T47D (cell line): ENCODE measurements around the gene CNTNAP5.

Source experiments
- DNase-seq, 2 experiments: peaks; one replicate each; pipeline versions ENCODE4 v3.0.0 to v3.0.0-alpha.2; 2011 to 2012; ENCODE audit warnings: low read depth in 1 of 2, low spot score in 1 of 2
- JUND ChIP-seq: IDR thresholded peaks from 2 replicates; pipeline ENCODE4 v1.6.1; 2012; ENCODE audit warnings: low read depth
- in situ Hi-C: cut with HindIII; loops from 2 replicates; pipeline ENCODE4 v1.10.0; 2016; ENCODE audit warnings: low sequenced_read_pairs, low pct_unique_long_range_greater_than_20kb

Gene CNTNAP5

DNA sequence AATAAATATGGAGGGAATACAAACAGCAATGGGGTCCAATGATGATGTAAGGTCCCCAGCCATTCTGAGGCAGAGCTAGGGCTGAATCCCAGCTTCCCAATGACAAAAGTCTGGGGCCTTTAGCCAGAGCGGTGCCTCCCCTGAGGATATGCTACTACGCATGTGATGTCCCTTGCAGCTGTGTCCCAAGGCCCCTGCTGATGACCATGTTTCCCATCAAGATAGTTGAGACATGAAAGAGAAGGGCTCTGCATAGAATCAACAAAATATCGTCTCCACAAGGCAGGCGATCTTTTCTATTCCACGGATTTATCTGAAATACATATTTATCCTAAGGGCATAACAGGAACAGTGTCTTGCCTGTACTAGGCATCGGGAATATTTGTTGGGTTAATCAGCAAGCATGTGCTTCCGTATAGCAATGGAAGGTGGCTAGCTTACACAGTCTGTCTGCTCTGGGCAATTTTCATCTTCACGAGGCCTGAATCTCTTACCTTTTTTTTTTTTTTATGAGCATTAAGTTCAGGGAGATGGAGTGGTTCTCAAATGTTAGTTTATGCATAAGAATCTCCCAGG is 284.6 kb downstream of the CNTNAP5 start:
- no peak for TF ChIP-seq JUND
- no peak for DNase-seq
- in situ Hi-C loops, result no loop called here

DNA sequence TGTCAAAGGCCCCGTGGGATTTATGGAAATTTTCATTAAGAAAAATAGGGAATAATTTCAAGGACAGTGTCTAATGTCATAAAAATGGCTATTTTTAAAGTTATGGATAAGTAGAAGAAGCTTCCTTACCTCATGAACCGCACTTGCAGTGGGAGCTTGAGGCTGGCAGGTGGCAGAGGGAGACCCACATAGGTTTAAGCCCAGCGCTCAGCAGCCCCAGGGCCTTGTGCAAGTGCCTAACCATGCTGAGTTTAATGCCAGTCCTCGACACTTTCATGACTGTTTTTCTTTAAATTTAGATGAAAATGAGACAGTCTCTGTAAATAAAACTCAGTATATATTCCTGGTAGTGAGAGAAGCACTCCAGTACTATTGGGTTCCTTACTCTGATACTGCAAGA is 285.6 kb downstream of the CNTNAP5 start:
- in situ Hi-C loops, result no loop called here
- DNase-seq, result no peak
- TF ChIP-seq JUND, result no peak

DNA sequence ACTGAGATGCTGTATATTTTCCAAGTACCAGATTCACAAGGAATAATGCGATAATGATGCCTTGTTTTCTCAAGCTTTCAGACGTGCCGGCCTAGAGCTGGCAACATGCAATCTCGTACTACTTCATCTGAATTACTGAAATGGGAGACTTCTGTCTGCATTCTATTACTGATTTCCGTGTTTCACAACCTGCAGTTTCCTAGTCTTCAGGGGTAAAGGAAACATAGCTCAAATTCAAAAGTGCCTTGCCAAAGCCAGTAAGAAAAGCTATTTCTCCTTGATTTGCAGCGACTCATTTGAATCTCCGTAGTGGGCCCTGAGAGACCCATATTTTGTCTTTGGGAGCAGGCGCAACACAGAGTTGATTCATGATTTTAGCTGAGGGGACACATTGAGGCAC is 289.0 kb downstream of the CNTNAP5 start:
- DNase-seq, result no peak
- in situ Hi-C loops, result no loop called here
- no peak for TF ChIP-seq JUND

DNA sequence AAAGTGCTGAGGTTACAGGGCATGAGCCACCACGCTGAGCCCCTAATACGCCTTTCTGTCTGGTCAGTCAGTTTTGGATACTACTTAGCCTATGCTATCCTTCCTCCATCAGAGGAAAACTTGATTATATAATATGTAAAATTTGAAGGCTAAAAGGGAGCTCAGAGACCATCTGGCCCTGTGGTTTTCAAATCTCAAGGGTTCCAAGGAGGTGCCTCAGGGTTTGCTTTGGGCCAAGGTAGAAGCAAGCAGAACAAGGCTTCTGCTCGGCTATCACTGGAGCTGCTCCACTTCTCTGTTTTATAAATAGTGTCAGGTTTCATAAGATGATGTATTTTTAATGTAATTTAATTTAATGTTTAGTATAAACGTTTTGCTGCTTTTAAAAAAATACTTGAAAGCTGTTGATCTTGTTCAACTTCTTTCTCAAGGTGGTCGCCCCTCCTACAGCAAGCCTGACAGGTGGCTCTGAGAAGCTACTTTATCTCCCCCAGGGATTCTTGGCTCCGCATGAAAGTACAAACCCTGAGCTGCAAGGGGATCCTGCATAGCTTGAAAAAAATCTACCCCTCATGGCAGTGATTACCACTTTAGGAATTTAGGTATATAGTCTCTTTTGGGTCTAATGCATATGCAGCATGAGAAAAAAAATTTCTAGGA is 290.3 kb downstream of the CNTNAP5 start:
- no peak for TF ChIP-seq JUND
- in situ Hi-C loops, result no loop called here
- DNase-seq, result no peak

DNA sequence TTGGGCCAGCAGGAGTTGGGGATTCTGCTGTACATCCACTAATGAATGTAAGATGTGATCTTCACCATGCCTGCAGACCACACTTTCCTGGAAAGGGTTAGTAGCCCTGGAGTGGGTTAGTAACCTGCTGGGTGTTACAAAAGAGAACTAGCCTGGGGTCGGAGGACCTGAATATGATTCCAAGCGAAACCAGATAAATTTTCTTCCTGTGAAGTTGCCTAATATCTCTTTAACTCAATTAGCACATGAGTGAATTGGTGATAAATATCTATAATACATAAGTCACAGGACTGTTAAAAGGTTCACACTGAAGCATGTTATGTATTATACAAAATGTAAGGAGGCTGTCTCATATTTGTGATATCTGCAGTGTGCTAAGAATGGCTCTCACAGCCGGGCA is 291.0 kb downstream of the CNTNAP5 start:
- TF ChIP-seq JUND, result no peak
- no peak for DNase-seq
- in situ Hi-C loops, result no loop called here

DNA sequence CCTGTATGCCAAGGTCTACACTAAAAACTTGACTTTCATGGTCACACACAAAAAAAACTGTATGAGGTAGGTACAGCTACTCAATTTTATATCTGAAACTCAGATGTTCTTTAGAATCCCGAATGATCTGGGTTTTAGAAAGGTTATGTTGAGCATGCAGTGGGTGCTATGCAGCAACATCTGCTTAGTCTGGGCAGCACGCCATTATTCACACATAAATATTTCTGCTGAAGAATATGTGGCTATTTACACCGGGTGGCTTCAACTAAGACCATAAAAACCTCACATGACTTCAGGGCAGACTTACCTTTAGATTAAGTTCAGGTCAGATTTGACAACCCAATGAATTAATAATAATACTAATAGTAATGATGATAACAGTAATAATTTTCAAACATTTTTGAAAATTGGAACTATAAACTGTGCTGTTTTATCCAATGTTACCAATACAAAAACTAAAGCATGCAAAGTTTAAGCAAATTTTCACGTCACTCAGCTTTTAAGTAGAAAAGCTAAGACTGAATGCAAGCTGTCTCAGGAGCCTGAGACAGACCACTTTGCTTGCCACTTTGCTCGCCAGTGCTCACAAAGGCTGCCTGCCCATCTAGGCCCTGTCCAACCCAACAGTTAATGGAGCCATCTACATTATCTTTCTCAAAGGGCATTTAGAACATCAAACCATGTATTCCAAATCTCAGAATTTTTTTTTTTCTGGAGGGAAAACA is 292.0 kb downstream of the CNTNAP5 start:
- in situ Hi-C loops, result no loop called here
- TF ChIP-seq JUND, result no peak

DNA sequence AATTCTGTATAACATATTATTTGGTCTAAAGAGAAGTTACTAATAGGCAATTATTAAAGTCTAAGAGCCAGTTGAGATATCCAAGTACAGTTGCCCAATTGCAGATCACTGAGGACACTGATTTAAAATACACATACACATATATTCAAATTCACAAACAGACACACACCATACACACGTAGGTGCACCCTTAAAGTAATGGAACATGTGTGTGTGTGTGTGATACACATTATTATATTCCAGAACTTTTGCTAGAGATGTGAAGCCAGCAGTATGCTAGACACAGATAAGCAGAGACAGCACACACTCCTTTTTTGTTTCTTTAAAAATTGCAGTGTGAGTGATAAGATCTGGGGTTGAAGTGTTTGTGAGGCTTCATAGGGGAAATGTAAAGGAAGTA is 292.5 kb downstream of the CNTNAP5 start:
- in situ Hi-C loops, result no loop called here
- no peak for TF ChIP-seq JUND
- no peak for DNase-seq

More for the DNA sequence above, 292.0 kb downstream of the CNTNAP5 start:
- no peak for DNase-seq

DNA sequence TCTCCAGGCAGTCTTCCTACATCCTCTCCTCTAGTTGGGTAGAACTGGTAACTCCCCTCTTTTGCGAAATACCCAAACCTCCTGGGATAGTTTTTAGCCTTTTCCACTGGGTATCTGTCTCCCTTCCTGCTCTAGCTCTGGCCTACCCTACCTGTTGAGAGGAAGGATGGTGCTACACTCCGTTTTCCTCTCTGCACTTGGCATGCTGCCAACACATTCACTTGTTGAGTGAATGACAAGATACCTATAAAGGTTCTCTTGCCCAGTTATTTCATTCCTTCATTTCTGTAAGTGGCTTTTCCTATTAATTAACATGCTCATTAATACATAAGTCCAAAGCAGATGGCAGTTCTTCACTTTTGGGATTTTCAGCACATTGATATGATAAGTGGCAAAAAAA is 293.8 kb downstream of the CNTNAP5 start:
- in situ Hi-C loops, result no loop called here
- DNase-seq, result no peak
- no peak for TF ChIP-seq JUND

DNA sequence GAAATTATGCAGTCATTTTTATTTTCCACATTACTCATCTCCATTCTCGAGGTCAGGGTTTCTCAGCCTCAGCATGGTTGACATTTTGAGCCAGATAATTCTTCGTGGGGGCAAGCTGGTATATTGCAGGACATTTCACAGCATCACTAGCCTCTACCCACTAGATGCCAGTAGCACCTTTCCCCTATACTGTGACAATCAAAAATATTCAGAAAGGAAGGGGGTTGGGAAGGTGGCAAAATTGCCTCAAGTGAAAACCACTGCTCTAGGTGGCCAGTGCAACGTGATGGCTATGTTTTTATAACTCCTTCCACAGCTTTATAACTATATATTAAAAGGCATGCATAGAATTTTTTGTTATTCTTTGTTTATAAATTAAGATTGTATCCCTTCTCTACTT is 294.5 kb downstream of the CNTNAP5 start:
- in situ Hi-C loops, result no loop called here
- no peak for TF ChIP-seq JUND
- no peak for DNase-seq

DNA sequence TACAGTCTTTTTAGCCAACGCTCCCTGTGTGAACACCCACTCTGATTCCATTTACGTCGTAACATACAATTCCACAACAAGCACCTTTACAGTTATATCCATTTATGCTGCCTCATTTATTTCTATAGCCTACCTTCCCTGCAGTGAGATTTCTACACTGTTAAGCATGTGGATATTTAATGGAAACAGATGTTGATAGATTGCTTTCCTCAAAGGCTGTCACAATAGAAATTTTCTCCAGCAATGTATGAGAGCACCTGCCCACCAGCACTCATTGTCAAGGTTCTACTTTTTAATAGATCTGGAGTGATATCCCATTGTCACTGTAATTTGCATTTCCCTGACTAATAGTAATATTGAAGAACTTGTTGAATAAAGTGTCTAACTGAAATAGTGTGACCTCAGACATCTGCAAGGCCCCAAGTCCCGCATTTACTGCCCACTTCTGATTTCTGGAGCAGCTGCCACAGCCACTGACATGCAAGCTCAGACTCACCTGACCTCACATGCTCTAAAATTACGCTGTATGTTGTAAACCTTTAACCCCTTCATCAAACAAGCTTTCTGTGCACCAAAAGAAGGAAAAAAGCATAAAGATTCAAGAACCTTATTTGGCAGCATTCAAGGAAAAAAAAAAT is 295.1 kb downstream of the CNTNAP5 start:
- no peak for TF ChIP-seq JUND
- in situ Hi-C loops, result no loop called here
- no peak for DNase-seq

DNA sequence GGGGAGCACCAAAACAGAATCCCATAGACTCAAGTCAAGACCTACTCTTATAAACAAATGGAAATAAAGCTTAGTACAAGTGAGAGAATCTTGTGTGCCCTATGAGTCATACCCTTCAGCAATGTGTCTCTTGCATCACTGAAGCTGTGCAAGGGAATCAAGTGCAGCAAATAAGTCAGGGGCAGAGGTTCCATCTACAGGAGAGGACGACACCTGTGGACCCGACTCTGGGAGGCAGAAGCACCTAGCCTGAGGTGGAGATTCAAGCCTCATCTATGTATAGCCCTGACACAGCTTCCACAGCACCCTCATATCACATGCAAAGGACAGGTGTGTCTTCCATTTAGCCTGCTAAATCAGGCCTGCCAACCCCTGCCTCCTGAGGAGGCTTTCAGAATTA is 298.2 kb downstream of the CNTNAP5 start:
- no peak for TF ChIP-seq JUND
- no peak for DNase-seq
- in situ Hi-C loops, result no loop called here

DNA sequence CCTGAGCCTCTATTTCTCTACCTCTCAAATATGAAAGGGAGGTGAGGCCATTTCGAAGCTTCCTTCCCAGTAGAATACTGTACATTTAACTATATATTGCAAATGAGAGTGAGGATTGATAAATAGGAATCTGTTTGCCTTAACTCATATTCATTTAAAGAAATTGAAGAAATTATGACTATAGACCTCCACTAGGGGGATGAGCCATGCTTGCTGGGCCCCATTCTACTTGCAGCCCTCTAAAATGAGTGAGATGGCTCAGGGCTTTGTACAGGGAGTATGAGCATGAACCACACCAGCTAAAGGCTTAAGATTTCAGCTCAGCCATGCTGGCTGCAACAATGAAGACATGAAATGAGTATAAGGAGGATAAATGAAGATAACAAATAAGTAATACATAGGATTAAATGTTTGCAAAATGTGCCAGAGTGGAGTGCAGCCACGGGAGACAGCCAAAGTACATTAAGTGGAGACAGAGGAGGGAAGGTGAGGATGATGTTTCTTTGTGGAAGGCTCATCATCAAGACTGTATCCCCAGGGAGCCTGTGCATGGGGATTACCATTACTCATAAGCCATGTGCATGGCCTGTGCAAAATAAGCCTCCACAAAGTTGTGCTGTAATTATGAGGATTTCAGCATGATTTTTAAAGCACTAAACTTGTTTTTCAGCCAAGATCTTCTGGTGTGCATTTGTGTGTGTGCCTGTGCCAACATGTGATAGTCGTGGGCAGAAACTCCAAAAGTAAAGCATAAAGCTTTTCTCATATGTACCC is 300.8 kb downstream of the CNTNAP5 start:
- TF ChIP-seq JUND, result no peak
- peak in 1 of 2 experiments; percentile 10 for DNase-seq

More for the DNA sequence above, 300.8 kb downstream of the CNTNAP5 start:
- in situ Hi-C loops, result no loop called here
